Occipital lobe (tissue), 2 donors: Measurements from ENCODE around the gene RNF44. TPM values are rescaled to one million over a fixed set of nuclear protein-coding genes. Genes with fewer than 3 reads are reported as not detected.

Experiments used
- DNase-seq: peaks from one replicate; lab custom pipeline; 2025; lab: John Stamatoyannopoulos, UW
- total RNA-seq: library from RNA; depleted of rRNA; stranded (reverse); fragments of >200 nt; gene quantifications from one replicate; pipeline ENCODE4 v1.2.3, GENCODE V29; 2014

RNF44 gene
- 8.6 TPM for total RNA-seq

DNA sequence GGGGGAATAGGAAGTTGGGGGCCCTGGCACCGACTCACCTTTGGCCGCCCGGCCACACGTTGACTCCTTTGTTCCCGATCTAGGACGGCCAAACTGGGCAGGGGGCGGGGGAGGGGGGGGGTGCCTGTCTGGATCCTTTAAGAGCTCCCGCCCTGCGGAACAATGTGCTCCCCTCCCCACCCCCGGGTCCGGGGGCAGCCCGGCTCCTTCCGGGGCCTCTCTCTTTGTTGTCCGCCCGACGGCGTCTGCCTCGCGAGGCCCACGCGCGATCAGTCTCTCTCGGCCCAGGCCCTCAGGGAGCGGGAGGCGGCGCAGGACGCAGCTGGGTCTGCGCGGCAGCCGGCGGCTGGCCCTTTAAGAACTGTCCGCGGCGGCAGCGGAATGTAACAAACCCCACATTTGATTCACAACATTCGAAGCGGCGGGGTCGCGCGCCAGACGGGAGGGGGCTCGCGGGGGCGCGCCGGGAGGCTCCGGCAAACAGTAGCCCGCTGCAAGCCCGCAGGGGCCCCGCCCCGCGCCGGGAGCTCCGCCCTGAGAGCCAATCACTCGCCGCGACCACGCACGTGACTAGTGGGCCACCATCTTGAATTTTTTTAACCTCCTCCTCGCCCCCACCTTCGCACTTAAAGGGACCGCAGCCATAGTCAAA is at the start of gene RNF44:
TSS of gene RNF44 (minus strand) at position 501 of the 652 bp plus-strand sequence. CDS start 4,930 bp downstream, outside the sequence.
- peak; percentile 96 for DNase-seq

DNA sequence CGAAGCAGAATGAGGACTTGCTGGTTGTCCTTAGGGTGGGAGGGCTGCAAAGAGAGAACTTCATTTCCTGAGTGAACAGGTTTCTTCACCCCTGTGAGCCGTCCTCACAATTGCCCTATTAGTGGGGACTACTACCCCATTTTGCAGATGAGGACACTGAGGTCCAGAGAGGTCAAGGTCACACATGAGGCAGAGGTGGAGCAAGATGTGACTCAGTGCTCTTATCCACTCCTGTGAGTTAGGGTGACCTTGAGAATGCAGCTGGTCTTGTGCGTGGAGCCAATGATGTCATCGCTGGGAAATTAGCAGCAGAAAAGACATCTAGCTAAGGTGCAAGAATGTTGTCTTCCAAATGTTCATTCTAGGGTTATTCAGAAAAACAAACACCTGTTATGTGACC is 45.9 kb upstream of the RNF44 start:
- DNase-seq = no peak

DNA sequence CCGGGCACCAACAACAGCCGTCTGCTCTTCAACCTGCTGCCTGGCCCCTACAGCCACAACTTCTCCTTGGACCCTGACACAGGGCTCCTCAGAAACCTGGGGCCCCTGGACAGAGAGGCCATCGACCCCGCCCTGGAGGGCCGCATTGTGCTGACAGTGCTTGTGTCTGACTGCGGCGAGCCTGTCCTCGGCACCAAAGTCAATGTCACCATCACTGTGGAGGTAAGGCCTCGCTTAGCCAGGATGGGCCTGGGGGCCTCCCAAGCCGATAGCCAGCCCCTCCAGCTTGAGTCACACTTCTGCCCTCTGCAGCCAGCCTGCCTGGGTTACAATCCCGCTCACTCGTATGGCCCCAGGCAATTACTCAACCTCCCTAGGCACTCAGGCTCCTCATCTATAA is 44.2 kb upstream of the RNF44 start:
- no peak for DNase-seq

DNA sequence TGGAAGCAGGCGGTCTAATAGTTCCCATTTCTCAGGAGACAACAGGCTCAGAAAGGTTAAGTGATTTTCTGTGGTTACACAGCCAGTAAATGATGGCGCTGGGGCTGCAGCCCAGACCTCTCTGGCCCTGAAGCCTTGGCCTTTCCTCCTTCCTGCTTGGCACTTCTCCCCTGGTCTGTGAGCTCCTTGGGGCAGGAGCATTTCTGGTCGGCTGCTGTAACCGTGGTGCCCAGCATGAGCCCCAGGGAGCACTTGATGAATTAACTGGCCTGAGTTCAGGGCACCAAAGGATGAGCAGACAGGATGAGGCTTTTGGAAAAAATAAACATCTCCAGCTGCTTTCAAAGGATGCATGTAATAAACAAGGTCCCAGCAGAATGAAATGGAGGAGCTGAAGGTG is 42.1 kb upstream of the RNF44 start:
- no peak for DNase-seq

DNA sequence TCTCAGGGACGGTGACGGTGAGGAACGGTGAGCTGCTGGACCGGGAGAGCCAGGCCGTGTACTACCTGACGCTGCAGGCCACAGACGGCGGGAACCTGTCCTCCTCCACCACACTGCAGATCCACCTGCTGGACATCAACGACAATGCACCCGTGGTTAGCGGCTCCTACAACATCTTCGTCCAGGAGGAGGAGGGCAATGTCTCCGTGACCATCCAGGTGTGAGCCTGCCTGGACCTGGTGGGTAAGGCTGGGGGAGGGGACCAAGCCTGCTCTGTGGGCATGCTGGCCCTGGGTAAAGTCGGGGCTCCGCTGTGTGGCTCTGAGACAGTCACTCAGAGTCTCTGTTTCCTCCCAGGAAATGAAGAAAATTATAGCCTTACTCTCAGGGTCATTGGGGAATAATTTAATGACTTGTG is 41.2 kb upstream of the RNF44 start:
- no peak for DNase-seq

DNA sequence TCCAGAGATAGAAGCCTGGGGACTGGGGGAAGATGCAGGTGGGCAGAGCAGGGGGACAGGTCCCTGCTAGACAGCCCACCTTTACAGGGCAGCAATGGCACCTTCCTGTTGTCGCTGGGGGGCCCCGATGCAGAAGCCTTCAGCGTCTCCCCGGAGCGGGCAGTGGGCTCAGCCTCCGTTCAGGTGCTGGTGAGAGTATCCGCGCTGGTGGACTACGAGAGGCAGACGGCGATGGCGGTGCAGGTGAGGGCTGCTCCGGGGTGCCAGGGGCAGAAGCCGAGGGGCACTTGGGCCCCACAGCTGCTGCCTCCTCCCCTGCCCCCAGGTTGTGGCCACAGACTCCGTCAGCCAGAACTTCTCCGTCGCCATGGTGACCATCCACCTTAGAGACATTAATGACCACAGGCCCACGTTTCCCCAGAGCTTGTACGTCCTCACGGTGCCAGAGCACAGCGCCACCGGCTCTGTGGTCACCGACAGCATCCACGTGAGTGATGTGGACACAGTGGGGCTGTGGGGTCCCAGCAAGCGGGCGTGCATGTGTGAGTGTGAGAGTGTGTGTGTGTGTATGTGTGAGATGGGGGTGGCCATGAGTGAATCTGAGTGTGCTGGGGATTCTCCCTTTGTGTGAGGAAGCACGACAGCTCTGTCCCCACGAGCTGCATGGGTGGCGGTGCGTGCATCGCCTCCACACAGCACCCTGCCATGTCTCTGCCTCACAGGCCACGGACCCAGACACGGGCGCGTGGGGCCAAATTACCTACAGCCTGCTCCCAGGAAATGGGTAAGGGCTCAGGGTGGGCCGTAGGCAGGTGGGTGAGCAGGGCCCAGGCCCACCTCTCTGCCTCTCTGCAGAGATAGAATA is 40.3 kb upstream of the RNF44 start:
- no peak for DNase-seq

DNA sequence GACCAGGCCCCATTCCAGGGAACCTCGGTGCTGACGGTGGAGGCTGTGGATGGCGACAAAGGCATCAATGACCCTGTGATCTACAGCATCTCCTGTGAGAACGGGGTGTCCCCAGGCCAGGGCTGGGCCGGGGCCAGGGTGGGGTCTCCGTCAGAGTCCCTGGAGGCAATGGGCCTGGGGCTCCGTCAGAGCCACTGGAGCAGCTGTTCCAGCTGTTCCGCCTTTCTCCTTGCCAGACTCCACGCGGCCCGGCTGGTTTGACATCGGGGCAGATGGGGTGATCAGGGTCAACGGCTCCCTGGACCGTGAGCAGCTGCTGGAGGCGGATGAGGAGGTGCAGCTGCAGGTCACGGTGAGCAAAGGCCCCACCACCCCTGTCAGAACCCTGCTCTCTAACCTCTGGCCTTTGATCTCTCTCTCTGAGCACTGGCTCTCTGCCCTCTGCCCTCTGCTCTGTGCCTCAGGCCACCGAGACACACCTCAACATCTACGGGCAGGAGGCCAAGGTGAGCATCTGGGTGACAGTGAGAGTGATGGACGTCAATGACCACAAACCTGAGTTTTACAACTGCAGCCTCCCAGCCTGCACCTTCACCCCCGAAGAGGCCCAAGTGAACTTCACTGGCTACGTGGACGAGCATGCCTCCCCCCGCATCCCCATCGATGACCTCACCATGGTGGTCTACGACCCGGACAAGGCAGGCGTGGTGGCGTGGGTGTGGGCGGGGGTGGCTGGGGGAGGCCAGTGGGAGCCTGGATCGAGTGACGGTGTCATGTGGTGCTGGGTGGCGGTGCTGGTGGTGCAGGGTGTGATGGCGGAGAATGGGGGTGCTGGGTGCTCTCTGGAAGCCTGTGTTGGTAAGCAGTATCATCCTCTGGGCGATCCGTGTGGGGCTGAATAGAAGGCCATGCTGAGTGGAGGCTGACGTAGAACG is 38.6 kb upstream of the RNF44 start:
- DNase-seq = no peak

DNA sequence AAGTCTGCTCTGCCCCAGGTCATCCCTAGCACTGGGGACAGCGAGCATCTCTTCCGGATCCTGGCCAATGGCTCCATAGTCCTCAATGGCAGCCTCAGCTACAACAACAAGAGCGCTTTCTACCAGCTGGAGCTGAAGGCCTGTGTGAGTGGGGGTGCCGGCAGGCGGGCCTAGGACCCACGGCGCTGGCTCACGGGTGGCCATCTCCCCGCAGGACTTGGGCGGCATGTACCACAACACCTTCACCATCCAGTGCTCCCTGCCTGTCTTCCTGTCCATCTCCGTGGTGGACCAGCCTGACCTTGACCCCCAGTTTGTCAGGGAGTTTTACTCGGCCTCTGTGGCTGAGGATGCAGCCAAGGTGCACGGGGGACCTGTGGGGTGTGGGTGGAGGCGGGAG is 37.9 kb upstream of the RNF44 start:
- no peak for DNase-seq

DNA sequence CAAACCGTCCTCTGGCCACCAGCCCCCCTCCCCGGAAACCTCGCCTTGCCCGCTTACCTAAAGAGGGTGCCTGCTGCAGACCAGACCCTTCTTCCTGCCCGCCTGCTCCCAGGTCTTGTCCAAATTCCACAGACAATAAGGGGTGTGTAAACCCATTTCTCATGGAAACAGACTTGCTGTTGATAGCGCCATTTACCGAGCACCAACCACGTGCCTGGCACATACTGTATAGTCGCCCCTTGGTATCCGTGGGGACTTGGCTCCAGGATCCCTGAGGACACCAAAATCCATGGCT is 37.0 kb upstream of the RNF44 start:
- no peak for DNase-seq

DNA sequence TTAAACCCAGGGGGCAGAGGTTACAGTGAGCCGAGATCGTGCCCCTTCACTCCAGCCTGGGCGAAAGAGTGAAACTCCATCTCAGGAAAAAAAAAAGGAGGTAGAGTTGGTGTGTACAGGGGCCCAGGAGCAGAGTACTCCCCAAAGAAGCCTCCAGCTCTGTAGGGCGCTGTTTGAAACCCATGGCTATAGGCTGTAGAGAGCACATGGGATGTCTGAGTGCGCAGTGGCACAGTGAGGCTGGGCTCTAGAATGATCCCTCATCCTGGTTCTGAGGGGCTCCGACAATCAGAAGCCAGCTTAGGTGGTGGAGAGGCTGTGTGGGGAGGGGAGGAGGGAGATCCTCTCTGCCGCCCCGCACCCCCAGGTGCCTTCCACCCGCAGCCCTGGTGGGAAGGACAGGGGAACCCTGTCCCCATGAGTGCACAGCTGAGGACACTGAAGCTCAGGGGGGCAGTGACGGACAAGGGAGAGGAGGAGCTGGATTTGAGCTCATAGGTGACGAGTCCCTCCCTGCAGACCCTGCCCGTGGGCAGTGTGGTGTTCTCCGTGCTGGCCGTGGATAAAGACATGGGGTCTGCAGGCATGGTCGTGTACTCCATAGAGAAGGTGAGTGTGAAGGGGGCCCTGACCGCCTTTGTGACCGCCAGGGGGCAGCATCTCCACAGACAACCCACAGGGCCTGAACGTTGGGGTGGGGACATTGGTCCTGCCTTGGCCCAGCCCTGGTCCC is 36.5 kb upstream of the RNF44 start:
- peak; percentile 35 for DNase-seq

DNA sequence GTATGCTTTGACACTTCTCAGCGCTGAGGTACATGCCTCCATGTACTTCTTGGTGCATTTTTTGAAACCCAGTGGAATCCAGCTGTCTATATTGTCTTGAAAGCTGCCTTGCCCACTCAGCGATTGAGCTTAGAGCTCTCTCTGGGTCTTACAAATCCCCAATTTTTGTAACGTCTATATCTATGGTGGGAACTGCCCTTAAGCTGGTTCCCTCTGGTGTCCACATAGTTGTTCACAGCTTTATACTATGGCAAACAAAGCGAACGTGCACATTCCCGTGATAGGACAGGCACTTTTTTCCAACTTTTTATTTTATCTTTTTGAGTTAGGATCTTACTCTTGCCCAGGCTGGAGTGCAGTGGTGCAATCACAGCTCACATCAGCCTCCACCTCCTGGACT is 32.8 kb upstream of the RNF44 start:
- DNase-seq = no peak

DNA sequence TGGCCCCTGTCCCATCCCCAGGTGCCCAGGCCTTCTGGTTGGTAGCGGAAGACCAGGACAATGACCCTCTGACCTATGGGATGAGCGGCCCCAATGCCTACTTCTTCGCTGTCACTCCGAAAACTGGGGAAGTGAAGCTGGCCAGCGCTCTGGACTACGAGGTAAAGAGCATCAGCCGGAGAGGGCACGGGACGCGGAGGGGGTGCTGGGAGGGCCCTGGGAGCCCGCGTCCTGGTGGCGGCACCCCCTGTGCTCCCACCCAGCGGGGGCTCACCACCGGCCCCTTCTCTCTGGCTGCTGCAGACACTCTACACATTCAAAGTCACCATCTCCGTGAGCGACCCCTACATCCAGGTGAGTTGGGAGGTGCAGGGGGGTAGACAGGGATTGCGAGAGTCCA is 31.5 kb upstream of the RNF44 start:
- DNase-seq = no peak

DNA sequence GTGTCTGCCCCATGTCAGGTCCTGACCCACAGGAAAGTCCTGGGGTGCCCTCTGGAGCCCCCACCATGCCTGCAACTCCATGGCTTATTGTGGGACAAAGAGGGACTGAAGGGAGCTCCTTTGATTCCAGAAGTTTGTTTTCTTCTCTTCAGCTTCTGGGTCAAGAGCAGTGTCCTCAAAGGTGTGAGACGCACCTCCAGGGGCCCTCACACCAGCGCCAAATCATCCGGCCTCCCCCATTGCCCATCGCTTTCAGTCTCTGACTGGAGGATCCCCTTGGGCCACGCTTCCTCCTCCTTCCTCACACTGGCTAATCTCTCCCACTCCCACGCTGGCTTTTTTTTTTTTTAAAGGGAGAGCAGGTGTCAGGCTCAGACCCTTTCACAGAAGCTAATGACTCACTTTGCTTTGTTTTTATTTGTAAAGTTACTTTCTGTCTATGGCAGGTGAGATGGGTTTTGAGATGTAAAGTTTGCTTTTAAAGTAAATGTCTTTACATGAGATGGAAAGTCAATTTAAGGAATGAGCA is 28.6 kb upstream of the RNF44 start:
- no peak for DNase-seq

DNA sequence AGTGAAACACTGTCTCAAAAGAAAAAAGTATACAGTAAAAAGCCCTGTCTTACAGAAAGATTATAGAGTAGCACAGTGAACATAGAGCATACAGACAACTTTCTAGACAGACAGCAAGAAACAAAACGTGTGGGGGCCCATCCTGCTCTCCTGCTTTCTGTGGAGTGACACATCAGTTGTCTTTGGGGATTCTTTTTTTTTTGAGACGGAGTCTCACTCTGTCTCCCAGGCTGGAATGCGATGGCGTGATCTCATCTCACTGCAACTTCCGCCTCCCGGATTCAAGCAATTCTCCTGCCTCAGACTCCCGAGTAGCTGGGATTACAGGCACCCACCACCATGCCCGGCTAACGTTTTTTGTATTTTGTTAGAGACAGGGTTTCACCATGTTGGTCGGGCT is 26.8 kb upstream of the RNF44 start:
- DNase-seq = no peak

DNA sequence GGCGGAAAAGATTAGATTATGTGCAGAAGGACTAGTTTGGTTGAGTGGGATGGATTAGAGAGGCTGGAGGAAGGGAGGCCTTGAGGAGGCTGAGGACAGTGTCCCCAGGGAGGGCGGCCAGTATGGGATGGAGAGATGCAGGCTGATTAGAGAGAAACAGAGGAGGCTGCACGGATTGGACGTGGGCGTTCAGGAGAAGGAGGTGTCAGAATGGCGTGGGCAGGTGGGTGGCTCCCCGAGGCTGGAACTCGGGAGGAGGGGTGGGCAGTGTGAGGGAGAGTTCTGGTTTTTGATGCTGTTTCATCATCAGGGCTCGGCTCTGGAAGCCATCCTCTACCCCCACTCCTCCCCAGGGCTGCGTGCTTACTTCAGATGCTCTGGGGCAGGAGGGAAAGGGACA is 25.0 kb upstream of the RNF44 start:
- no peak for DNase-seq

DNA sequence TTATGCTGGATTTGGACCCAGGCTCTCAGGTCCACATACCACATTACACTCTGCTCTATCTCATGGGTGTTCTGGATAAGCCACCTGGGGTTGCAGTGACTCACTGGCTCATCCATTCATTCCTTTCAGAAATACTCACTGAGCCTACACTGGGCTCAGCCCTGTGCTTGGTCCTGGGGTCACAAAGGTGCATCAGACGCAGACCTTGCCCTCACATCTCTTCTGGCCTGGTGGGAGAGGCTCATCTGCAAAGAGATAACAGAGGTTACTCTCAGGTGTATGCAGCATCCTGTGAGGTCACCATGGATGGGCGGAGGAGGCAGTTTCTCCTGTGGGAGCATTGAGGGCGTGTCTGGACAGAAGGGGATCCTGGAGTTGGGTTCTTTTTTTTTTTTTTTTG is 24.1 kb upstream of the RNF44 start:
- DNase-seq = no peak

DNA sequence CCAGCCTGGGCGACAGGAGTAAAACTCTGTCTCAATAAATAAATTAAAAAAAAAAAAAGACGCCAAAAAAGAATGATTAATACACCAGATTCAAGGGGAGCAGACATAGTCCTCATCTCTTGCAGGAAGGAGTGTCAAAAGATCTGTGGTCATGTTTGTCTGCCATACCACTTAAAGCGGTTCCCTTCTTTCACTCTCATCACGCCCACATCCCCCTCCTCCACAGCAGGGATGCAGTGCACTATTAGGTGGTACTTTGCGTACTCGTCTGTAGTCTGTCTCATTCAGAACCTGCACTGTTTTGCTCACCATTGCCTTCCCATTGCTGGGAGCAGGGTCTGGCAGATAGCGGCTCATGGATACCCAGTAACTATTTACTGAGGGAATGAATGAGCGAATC is 23.2 kb upstream of the RNF44 start:
- no peak for DNase-seq

DNA sequence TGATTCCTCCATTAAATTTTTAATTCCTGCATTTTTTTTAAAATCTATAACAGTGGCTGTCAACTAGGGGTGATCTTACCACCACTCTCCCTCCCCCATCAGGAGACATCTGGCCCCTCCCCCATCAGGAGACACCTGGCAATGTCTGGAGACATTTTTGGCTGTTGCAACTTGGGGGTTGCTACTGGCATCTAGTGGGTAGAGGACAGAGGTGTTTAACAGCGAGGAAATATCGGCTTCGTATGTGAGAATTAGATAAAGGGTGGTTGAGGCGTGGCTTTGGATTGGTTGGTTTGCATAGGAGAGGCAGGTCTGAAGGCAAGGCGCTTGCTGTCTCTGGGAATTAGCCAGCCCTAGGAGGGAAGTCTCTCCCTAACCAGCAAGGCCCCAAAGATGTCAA is 22.5 kb upstream of the RNF44 start:
- no peak for DNase-seq

DNA sequence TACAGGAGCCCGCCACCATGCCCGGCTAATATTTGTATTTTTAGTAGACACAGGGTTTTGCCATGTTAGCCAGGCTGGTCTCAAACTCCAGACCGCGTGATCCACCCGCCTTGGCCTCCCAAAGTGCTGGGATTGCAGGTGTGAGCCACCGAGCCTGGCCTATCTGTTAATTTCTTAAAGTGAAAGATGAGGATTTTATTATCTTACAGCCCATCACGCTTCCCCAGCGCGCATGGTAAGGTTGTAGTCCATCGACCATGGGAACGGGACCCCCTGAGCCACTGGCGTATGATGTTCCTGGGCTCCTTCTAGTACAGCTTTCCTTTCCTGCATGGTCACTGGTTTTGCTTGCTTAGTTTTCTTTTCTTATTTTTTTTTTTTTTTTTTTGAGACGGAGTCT is 20.6 kb upstream of the RNF44 start:
- DNase-seq = no peak

DNA sequence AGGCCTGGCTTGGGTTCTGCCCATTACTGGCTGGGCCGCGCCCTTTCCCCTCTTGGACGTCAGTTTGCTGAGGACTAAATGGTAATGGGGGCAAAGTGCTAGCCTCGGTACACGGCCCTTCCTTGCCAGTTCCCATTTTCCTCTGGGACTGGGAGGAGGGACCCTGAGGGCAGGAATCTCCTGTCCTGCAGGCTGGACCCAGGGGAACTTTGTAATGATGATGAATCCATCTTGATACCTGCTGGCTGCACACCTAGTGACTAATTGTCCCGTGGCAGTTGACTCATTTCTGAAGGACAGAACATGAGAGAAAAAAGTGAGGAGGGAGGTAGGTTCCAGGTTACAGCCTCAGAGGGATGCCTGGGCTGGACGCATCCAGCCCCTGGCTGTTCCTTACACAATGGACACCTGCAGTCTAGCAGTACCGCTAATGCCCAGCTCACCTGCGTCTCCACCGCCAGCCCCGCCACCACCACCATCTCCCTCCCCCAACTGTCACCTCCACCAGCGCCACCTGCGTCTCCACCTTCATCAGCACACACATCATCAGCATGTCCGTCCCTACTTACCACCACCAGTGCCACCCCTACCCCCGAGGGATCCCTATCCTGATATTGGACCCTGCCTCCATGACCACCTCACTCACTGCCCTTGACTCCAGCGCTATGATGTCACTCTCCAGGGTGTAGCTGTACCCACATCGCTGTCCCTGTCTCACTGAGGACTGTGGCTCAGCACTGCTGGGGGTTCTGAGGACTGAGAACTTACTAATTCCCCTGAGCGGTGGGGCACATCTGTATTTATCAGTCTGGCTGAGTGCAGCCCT is 16.3 kb upstream of the RNF44 start:
- no peak for DNase-seq
